H1 (cell line): ENCODE measurements around the gene PRODH2. TPM values are rescaled to one million over a fixed set of nuclear protein-coding genes. Genes with fewer than 3 reads are reported as not detected.

ENCODE experiments used
- CTCF ChIA-PET: fragments of 300-600 bp; sonication (Branson Sonifier 250); formaldehyde crosslinking; loops from one replicate; lab custom pipeline; 2021; ENCODE audit not compliant: partially characterized antibody; lab: Charles Lee
- POLR2A ChIA-PET: fragments of 300-600 bp; sonication (Branson Sonifier 250); formaldehyde crosslinking; loops from one replicate; lab custom pipeline; 2021; ENCODE audit warnings: inconsistent platforms; ENCODE audit not compliant: partially characterized antibody; lab: Charles Lee
- DNase-seq, 2 experiments: peaks; one replicate each; pipeline versions ENCODE4 v3.0.0 to v3.0.0-alpha.2; 2010 to 2022; ENCODE audit warnings: low spot score in 2 of 2, low read depth in 1 of 2, mixed read lengths in 1 of 2
- FAIRE-seq: peaks from 2 replicates; lab custom pipeline; 2011; peaks lifted over from hg19 to GRCh38; lab: Jason Lieb, UNC
- H2AFZ ChIP-seq: 2 replicates; pipeline ENCODE4 v1.8.1; 2012; ENCODE audit warnings: low read length, inconsistent platforms
- H2AK5ac ChIP-seq: 2 replicates; pipeline ENCODE4 v1.6.1; 2013; ENCODE audit warnings: low read depth, low read length
- H2BK120ac ChIP-seq: replicated peaks from 2 replicates; pipeline ENCODE3; 2013; ENCODE audit warnings: low read depth, low read length, inconsistent platforms
- H2BK12ac ChIP-seq: 2 replicates; pipeline ENCODE4 v1.6.1; 2013; ENCODE audit warnings: low read depth, low read length
- H2BK15ac ChIP-seq: 2 replicates; pipeline ENCODE4 v1.6.1; 2013; ENCODE audit warnings: low read length
- H2BK20ac ChIP-seq: 2 replicates; pipeline ENCODE4 v1.6.1; 2013; ENCODE audit warnings: low read length
- H2BK5ac ChIP-seq: 2 replicates; pipeline ENCODE4 v1.6.1; 2013; ENCODE audit warnings: low read depth, low read length
- H3K14ac ChIP-seq: 2 replicates; pipeline ENCODE4 v1.6.1; 2013; ENCODE audit warnings: inconsistent platforms; ENCODE audit not compliant: insufficient read length
- H3K18ac ChIP-seq: 2 replicates; pipeline ENCODE4 v1.6.1; 2013; ENCODE audit warnings: low read length; ENCODE audit errors: extremely low read depth
- H3K23ac ChIP-seq: 2 replicates; pipeline ENCODE4 v1.6.1; 2013; ENCODE audit warnings: inconsistent platforms; ENCODE audit not compliant: insufficient read length
- H3K23me2 ChIP-seq: 2 replicates; pipeline ENCODE4 v1.6.1; 2013; ENCODE audit warnings: low read depth, low read length
- H3K27ac ChIP-seq: 2 replicates; pipeline ENCODE4 v1.6.1; 2011; ENCODE audit warnings: low read depth, low read length, inconsistent platforms
- H3K27me3 ChIP-seq, 4 experiments: replicated peaks in 1 of 4; 1 replicate in 1 of 4; 2 replicates in 3 of 4; pipeline versions ENCODE4 v1.6.1 to v1.8.1; 2011 to 2013; ENCODE audit warnings: low read length in 3 of 4, mild to moderate bottlenecking in 3 of 4, inconsistent platforms in 2 of 4, mixed read lengths in 2 of 4, moderate library complexity in 1 of 4; ENCODE audit not compliant: control insufficient read depth in 3 of 4, insufficient read depth in 3 of 4; ENCODE audit errors: extremely low read depth in 1 of 4
- H3K36me3 ChIP-seq, 4 experiments: 2 replicates each; pipeline versions ENCODE4 v1.6.1 to v1.8.1; 2011 to 2013; ENCODE audit warnings: mild to moderate bottlenecking in 4 of 4, low read length in 3 of 4, moderate library complexity in 2 of 4, control low read depth in 1 of 4, inconsistent platforms in 1 of 4; ENCODE audit not compliant: insufficient read depth in 4 of 4, control insufficient read depth in 2 of 4
- H3K4ac ChIP-seq: replicated peaks from 2 replicates; pipeline ENCODE3; 2013; ENCODE audit warnings: low read length, low read depth, mixed read lengths, inconsistent platforms; ENCODE audit not compliant: insufficient read length
- H3K4me1 ChIP-seq, 4 experiments: replicated peaks in 1 of 4; 1 replicate in 1 of 4; 2 replicates in 3 of 4; pipeline versions ENCODE4 v1.6.1 to v1.8.1; 2011 to 2013; ENCODE audit warnings: low read length in 3 of 4, inconsistent platforms in 2 of 4, mixed read lengths in 1 of 4; ENCODE audit not compliant: insufficient read depth in 4 of 4, control insufficient read depth in 3 of 4
- H3K4me2 ChIP-seq, 2 experiments: 2 replicates each; pipeline versions ENCODE4 v1.6.1 to v1.8.1; 2011 to 2013; ENCODE audit warnings: low read depth in 2 of 2, low read length in 2 of 2, control low read depth in 1 of 2, inconsistent platforms in 1 of 2, mild to moderate bottlenecking in 1 of 2; ENCODE audit not compliant: insufficient read depth in 1 of 2
- H3K4me3 ChIP-seq, 4 experiments: fragments of 200-600, 300-600 bp in 1 of 4; sonication (generic), shearing (Covaris generic), sonication (Bioruptor Twin) in 1 of 4; 2 replicates each; pipeline versions ENCODE4 v1.5.1 to v1.8.1; 2011 to 2016; ENCODE audit warnings: low read length in 4 of 4, low read depth in 3 of 4, control low read depth in 2 of 4, inconsistent platforms in 2 of 4, mild to moderate bottlenecking in 2 of 4, mixed read lengths in 1 of 4, moderate library complexity in 1 of 4; ENCODE audit not compliant: insufficient read depth in 2 of 4; ENCODE audit errors: extremely low read depth in 1 of 4
- H3K56ac ChIP-seq: replicated peaks from 2 replicates; pipeline ENCODE3; 2013; ENCODE audit warnings: low read depth, mild to moderate bottlenecking, mixed read lengths, low read length, inconsistent platforms; ENCODE audit not compliant: insufficient read length
- H3K79me1 ChIP-seq: 2 replicates; pipeline ENCODE4 v1.6.1; 2013; ENCODE audit warnings: low read depth, low read length, control low read depth
- H3K79me2 ChIP-seq, 2 experiments: 2 replicates each; pipeline versions ENCODE4 v1.6.1 to v1.8.1; 2012 to 2013; ENCODE audit warnings: low read length in 2 of 2, mild to moderate bottlenecking in 2 of 2, inconsistent platforms in 1 of 2; ENCODE audit not compliant: insufficient read depth in 2 of 2, control insufficient read depth in 1 of 2
- H3K9ac ChIP-seq, 4 experiments: replicated peaks in 1 of 4; 1 replicate in 1 of 4; 2 replicates in 3 of 4; pipeline versions ENCODE4 v1.6.1 to v1.8.1; 2011 to 2013; ENCODE audit warnings: low read depth in 3 of 4, low read length in 3 of 4, control low read depth in 2 of 4, mild to moderate bottlenecking in 2 of 4, moderate library complexity in 2 of 4, inconsistent platforms in 1 of 4; ENCODE audit errors: extremely low read depth in 1 of 4
- H3K9me3 ChIP-seq, 2 experiments: 2 replicates each; pipeline versions ENCODE4 v1.6.1 to v1.8.1; 2012 to 2013; ENCODE audit warnings: mild to moderate bottlenecking in 2 of 2, moderate library complexity in 2 of 2, control low read depth in 1 of 2, inconsistent platforms in 1 of 2, low read depth in 1 of 2, low read length in 1 of 2, mixed read lengths in 1 of 2; ENCODE audit not compliant: insufficient read depth in 2 of 2
- H4K20me1 ChIP-seq, 2 experiments: replicated peaks in 1 of 2; 2 replicates each; pipeline versions ENCODE3 to v1.8.1; 2011 to 2013; ENCODE audit warnings: inconsistent platforms in 2 of 2, low read length in 2 of 2, mild to moderate bottlenecking in 1 of 2; ENCODE audit not compliant: insufficient read depth in 2 of 2, control insufficient read depth in 1 of 2
- H4K5ac ChIP-seq: 2 replicates; pipeline ENCODE4 v1.6.1; 2013; ENCODE audit warnings: low read length, low read depth, mixed read lengths, inconsistent platforms; ENCODE audit not compliant: insufficient read length
- H4K8ac ChIP-seq: 2 replicates; pipeline ENCODE4 v1.8.0; 2013; ENCODE audit warnings: mild to moderate bottlenecking, moderate library complexity, low read length, inconsistent platforms; ENCODE audit not compliant: insufficient read depth; ENCODE audit errors: extremely low read depth
- H4K91ac ChIP-seq: replicated peaks from 2 replicates; pipeline ENCODE3; 2013; ENCODE audit warnings: low read length, mixed read lengths, inconsistent platforms; ENCODE audit not compliant: insufficient read length
- HDAC6 ChIP-seq: IDR thresholded peaks from one replicate; pipeline ENCODE4 v1.7.1; 2012; ENCODE audit warnings: low read depth, mild to moderate bottlenecking, inconsistent platforms, low read length, moderate library complexity
- JUN ChIP-seq: IDR thresholded peaks from 2 replicates; pipeline ENCODE4 v1.6.1; 2011; ENCODE audit warnings: low read depth, mild to moderate bottlenecking, improper control_type of control experiment, low read length
- POLR2A ChIP-seq, 2 experiments: IDR thresholded peaks; 1 replicate in 1 of 2; 2 replicates in 1 of 2; pipeline ENCODE4 v1.6.1; 2011; ENCODE audit warnings: low read depth in 2 of 2, low read length in 2 of 2, mild to moderate bottlenecking in 2 of 2; ENCODE audit errors: control extremely low read depth in 1 of 2
- RBBP5 ChIP-seq: IDR thresholded peaks from 2 replicates; pipeline ENCODE4 v1.7.1; 2012; ENCODE audit warnings: low read depth, mild to moderate bottlenecking, inconsistent platforms, low read length, moderate library complexity, borderline replicate concordance
- RFX5 ChIP-seq: IDR thresholded peaks from 2 replicates; pipeline ENCODE4 v1.6.1; 2011; ENCODE audit warnings: low read depth, low read length, improper control_type of control experiment, borderline replicate concordance
- SP1 ChIP-seq: IDR thresholded peaks from 2 replicates; pipeline ENCODE4 v1.6.1; 2011; ENCODE audit warnings: low read depth, low read length
- TEAD4 ChIP-seq: IDR thresholded peaks from 2 replicates; pipeline ENCODE4 v1.6.1; 2012; ENCODE audit warnings: low read depth, low read length, inconsistent platforms, mixed read lengths
- WGBS, 2 experiments: shearing (Covaris generic) in 1 of 2; methylation state at CpG; one replicate each; pipeline versions ENCODE4 v1.1.6 to v1.1.7; 2013 to 2015; ENCODE audit warnings: low lambda C conversion rate in 2 of 2, mixed read lengths in 2 of 2, inconsistent platforms in 1 of 2, low coverage in 1 of 2, missing lambda C conversion rate in 1 of 2; ENCODE audit not compliant: insufficient replicate concordance in 2 of 2, insufficient coverage in 1 of 2, insufficient read length in 1 of 2; ENCODE audit errors: extremely low coverage in 1 of 2, missing lambda C conversion rate in 1 of 2; 5-methylcytosine and 5-hydroxymethylcytosine counted together
- polyA plus RNA-seq, 7 experiments: library from polyadenylated mRNA; depleted of rRNA in 3 of 7; stranded (reverse) in 5 of 7; unstranded in 2 of 7; fragments of >200 nt in 5 of 7; fragments of 200-250 nt in 2 of 7; gene quantifications; 1 replicate in 5 of 7; 2 replicates in 1 of 7; 4 replicates in 1 of 7; pipeline versions ENCODE4 v1.2.1 to v1.2.3, GENCODE V29; 2011 to 2013; ENCODE audit warnings: missing spikeins in 2 of 7, mixed read lengths in 2 of 7
- total RNA-seq: library from RNA; stranded (reverse); fragmentation: NEBNext Ultra II Directional; extraction: Animal tissue kit (Norgen Biotek cat#: 25700); gene quantifications from 2 replicates; pipeline ENCODE4 v1.2.1, GENCODE V29; 2021

The PRODH2 gene
- total and polyA plus RNA-seq, 2 of the 8 experiments (the other 6 are each of a cell fraction or from before 2014, with no cell fraction given) = not detected

DNA sequence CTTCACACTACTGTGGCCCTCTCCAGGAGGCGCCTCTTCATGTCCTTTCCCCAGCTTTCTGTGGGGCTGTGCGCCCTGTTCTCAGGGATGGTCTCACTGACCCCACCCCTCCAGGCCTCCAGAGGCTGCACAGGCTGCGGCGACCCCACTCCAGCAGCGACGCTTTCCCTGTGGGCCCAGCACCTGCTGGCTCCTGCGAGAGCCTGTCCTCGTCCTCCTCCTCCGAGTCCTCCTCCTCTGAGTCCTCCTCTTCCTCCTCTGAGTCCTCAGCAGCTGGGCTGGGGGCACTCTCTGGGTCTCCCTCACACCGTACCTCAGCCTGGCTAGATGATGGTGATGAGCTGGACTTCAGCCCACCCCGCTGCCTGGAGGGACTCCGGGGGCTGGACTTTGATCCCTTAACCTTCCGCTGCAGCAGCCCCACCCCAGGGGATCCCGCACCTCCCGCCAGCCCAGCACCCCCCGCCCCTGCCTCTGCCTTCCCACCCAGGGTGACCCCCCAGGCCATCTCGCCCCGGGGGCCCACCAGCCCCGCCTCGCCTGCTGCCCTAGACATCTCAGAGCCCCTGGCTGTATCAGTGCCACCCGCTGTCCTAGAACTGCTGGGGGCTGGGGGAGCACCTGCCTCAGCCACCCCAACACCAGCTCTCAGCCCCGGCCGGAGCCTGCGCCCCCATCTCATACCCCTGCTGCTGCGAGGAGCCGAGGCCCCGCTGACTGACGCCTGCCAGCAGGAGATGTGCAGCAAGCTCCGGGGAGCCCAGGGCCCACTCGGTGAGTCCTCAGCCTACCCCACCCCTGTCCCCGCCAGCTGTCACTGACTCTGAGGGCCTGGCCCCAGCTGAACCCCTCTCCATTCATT lies 26.1 kb downstream of the PRODH2 start:
- no peak overlapping the region for H3K9ac ChIP-seq
- CTCF ChIA-PET = interaction anchor here (0.7 to 3.8 kb wide), 7 partner anchors 9 to 124 kb away, joined by 3 to 13 read pairs (median 3); no protein-coding TSS in a partner anchor
- POLR2A ChIA-PET = interaction anchor here (0.6 kb wide), 1 partner anchor 41 kb away, joined by 3 read pairs; the partner anchor contains the start of genes PSENEN and U2AF1L4

More for the DNA sequence above, 26.1 kb downstream of the PRODH2 start:
- Histone ChIP-seq H3K56ac (no peak overlapping the region), H3K79me1 (no peaks in the 10 kb centered on the region), H3K4me1 (peaks cover 0 to 11% (median 6%) of the 10 kb centered on the region in 4 experiments; a peak in 6 of 7 replicates), H2BK5ac (no peak overlapping the region), H4K20me1 (peaks cover 3 to 14% of the 10 kb centered on the region in 2 experiments), H3K4me2 (no peak overlapping the region; a peak in 1 of 4 replicates), H3K18ac (no peak overlapping the region), H3K27ac (no peak overlapping the region), H4K5ac (no peak overlapping the region), H3K14ac (no peak overlapping the region), H2BK120ac (no peak overlapping the region), H2BK20ac (no peak overlapping the region), H3K23me2 (peaks cover 11% of the 10 kb centered on the region), H3K9me3 (no peaks in the 10 kb centered on the region), H4K8ac (no peak overlapping the region), H2AK5ac (0 out of 2 replicates have a peak overlapping the region, but pooled peaks have one; percentile 53), H2BK12ac (no peak overlapping the region), H3K27me3 (no peaks in the 10 kb centered on the region; a peak in 1 of 7 replicates), H3K4ac (no peak overlapping the region), H4K91ac (no peak overlapping the region), H2BK15ac (no peak overlapping the region), H2AFZ (no peak overlapping the region), H3K23ac (no peak overlapping the region), H3K36me3 (no peaks in the 10 kb centered on the region), H3K4me3 (no peak overlapping the region), H3K79me2 (no peaks in the 10 kb centered on the region)
- no peak for TF ChIP-seq JUN
- TF ChIP-seq SP1 = no peak
- no peak for TF ChIP-seq POLR2A (IDR thresholded peaks at IDR 0.05; ENCODE audit: control extremely low read depth in 1 of 2, low read depth in 2 of 2, low read length in 2 of 2)
- no peak for TF ChIP-seq RFX5
- no peak for TF ChIP-seq HDAC6
- TF ChIP-seq TEAD4 = no peak
- TF ChIP-seq RBBP5 = no peak
- no peak for DNase-seq
- 89% methylated on average over 25 of the region's 31 CpGs; no CpG with 5 or more reads in 1 of the 2 experiments for WGBS, 2 experiments
- no peak for FAIRE-seq
